HL-60 (cell line): ENCODE data around the gene TFCP2.

Experiments
- DNase-seq, 2 experiments: peaks; one replicate each; pipeline ENCODE4 v3.0.0-alpha.2; 2010 to 2020; ENCODE audit warnings: low read depth in 1 of 2, low spot score in 1 of 2
- H3K27ac ChIP-seq: fragments of 250-450 bp; sonication (Bioruptor Pico); replicated peaks from 2 replicates; pipeline ENCODE4 v1.5.1; 2020; ENCODE audit warnings: mild to moderate bottlenecking, moderate library complexity
- H3K27me3 ChIP-seq: fragments of 250-450 bp; sonication (Bioruptor Pico); 2 replicates; pipeline ENCODE4 v1.5.1; 2021; ENCODE audit warnings: mild to moderate bottlenecking, moderate library complexity; ENCODE audit not compliant: insufficient read depth, poor library complexity, severe bottlenecking
- H3K4me3 ChIP-seq: replicated peaks from 2 replicates; pipeline ENCODE4 v1.5.1; 2011; ENCODE audit warnings: mild to moderate bottlenecking, control low read depth, low read length; ENCODE audit not compliant: insufficient read depth
- CTCF ChIP-seq: IDR thresholded peaks from one replicate; pipeline ENCODE4 v1.5.1; 2011; ENCODE audit warnings: low read length, control low read depth, inconsistent platforms; ENCODE audit not compliant: insufficient read depth
- GABPA ChIP-seq: IDR thresholded peaks from 2 replicates; pipeline ENCODE4 v1.6.1; 2012; ENCODE audit warnings: low read depth
- POLR2AphosphoS5 ChIP-seq: IDR thresholded peaks from 2 replicates; pipeline ENCODE4 v1.6.1; 2012; ENCODE audit warnings: low read depth
- REST ChIP-seq: IDR thresholded peaks from 2 replicates; pipeline ENCODE4 v1.6.1; 2012; ENCODE audit warnings: low read depth; ENCODE audit not compliant: insufficient replicate concordance
- SPI1 ChIP-seq: IDR thresholded peaks from 2 replicates; pipeline ENCODE4 v1.6.1; 2012; ENCODE audit warnings: low read depth, mild to moderate bottlenecking, borderline replicate concordance

The TFCP2 gene

GRCh38 chr12:51196547-51196946 lies 23.6 kb upstream of the TFCP2 start:
- no peak for DNase-seq
- Histone ChIP-seq H3K27ac (no peak overlapping the region), H3K4me3 (no peak overlapping the region), H3K27me3 (no peaks in the 10 kb centered on the region)
- TF ChIP-seq SPI1: no peak
- TF ChIP-seq CTCF: no peak
- no peak for TF ChIP-seq POLR2AphosphoS5
- no peak for TF ChIP-seq REST
- no peak for TF ChIP-seq GABPA

GRCh38 chr12:51195841-51196240 lies 22.9 kb upstream of the TFCP2 start:
- H3K4me3 ChIP-seq: no peak overlapping the region
- TF ChIP-seq POLR2AphosphoS5 (no peak), CTCF (no peak), SPI1 (no peak)
- no peaks in the 10 kb centered on the region for H3K27me3 ChIP-seq
- DNase-seq: no peak
- no peak overlapping the region for H3K27ac ChIP-seq

- Histone ChIP-seq H3K4me3 (no peak overlapping the region), H3K27me3 (no peaks in the 10 kb centered on the region), H3K27ac (no peak overlapping the region)
- DNase-seq: no peak
- no peak for TF ChIP-seq POLR2AphosphoS5
- TF ChIP-seq GABPA: no peak
- no peak for TF ChIP-seq SPI1
- TF ChIP-seq REST: no peak
- no peak for TF ChIP-seq CTCF
These were observed 19.3 kb upstream of the TFCP2 start for GRCh38 chr12:51192284-51192671.

GRCh38 chr12:51191516-51192283 lies 18.8 kb upstream of the TFCP2 start:
- Histone ChIP-seq H3K27me3 (no peaks in the 10 kb centered on the region), H3K27ac (no peak overlapping the region), H3K4me3 (no peak overlapping the region)
- no peak for TF ChIP-seq GABPA
- TF ChIP-seq SPI1: no peak
- TF ChIP-seq REST: no peak
- TF ChIP-seq CTCF: no peak
- no peak for TF ChIP-seq POLR2AphosphoS5
- no peak for DNase-seq
